ENCODE results near the gene SH3BP1. TPM values are rescaled to one million over a fixed set of nuclear protein-coding genes. Genes with fewer than 3 reads are reported as not detected.

The SH3BP1 gene
- total RNA-seq, 1 donor from 2014 or later = 6.9 TPM

- Mint-ChIP-seq H3K4me1 (ENCODE audit: unreplicated experiment) (peaks cover 39% of the 10 kb centered on the region), H3K9me3 (ENCODE audit: unreplicated experiment) (no peaks in the 10 kb centered on the region), H3K4me3 (ENCODE audit: unreplicated experiment) (peak overlapping the region; percentile 82), H3K27me3 (ENCODE audit: unreplicated experiment) (no peaks in the 10 kb centered on the region), H3K27ac (ENCODE audit: unreplicated experiment) (peak overlapping the region; percentile 90), H3K36me3 (ENCODE audit: unreplicated experiment) (peaks cover 1% of the 10 kb centered on the region)
- no peak for TF ChIP-seq CTCF (IDR thresholded peaks at IDR 0.05)
- no peak for DNase-seq (ENCODE audit: extremely low spot score, unreplicated experiment)
Observed at GRCh38 chr22:37657590-37658132, 18.2 kb downstream of the SH3BP1 start.

DNA sequence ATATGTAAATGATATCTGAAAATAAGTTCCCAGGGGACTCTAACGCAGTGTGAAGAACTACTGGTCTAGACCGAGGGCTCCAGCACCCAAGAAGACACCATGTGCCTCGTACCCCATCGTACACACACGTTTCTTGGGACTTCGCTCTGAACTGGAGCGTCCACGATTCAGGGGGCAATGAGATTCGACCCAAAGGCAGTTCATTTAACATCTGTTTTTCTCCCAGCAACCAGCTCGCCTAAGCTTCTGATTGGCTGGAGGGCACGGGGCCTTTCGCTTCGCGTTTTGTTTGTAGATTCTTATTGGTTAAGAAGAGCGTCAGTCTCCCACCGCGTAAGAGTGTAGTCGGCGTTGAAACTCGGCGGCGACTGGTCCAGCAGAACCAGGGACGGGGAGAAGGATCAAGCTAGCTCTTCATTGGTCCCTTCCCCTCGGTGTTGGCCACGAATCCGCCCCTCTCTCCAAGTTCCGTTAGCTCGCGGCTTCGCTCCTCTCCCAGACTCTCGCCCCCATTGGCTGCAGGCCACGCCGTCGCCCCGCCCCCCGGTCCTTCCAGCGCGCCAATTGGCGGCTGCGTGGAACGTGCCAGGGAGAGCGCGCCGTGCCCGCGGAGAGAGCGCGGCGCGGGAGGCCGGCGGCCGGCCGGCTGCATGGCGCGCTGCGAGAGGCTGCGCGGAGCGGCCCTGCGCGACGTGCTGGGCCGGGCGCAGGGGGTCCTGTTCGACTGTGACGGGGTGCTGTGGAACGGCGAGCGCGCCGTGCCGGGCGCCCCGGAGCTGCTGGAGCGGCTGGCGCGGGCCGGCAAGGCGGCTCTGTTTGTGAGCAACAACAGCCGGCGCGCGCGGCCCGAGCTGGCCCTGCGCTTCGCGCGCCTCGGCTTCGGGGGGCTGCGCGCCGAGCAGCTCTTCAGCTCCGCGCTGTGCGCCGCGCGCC lies 18.9 kb downstream of the SH3BP1 start, which contains the start of gene PDXP:
Gene PDXP, plus strand, starts transcription at position 591 of the 933 bp plus-strand sequence. Its CDS starts 60 bp downstream, at position 651.
- Mint-ChIP-seq H3K27ac (ENCODE audit: unreplicated experiment) (peak within 1 kb of the TSS; percentile 90), H3K4me1 (ENCODE audit: unreplicated experiment) (peaks cover 39% of the 10 kb centered on the region), H3K27me3 (ENCODE audit: unreplicated experiment) (no peaks in the 10 kb centered on the region), H3K4me3 (ENCODE audit: unreplicated experiment) (peak within 1 kb of the TSS; percentile 82), H3K36me3 (ENCODE audit: unreplicated experiment) (peaks cover 1% of the 10 kb centered on the region), H3K9me3 (ENCODE audit: unreplicated experiment) (no peaks in the 10 kb centered on the region)
- peak; percentile 100 for DNase-seq (ENCODE audit: extremely low spot score, unreplicated experiment)
- no peak for TF ChIP-seq CTCF (IDR thresholded peaks at IDR 0.05)

DNA sequence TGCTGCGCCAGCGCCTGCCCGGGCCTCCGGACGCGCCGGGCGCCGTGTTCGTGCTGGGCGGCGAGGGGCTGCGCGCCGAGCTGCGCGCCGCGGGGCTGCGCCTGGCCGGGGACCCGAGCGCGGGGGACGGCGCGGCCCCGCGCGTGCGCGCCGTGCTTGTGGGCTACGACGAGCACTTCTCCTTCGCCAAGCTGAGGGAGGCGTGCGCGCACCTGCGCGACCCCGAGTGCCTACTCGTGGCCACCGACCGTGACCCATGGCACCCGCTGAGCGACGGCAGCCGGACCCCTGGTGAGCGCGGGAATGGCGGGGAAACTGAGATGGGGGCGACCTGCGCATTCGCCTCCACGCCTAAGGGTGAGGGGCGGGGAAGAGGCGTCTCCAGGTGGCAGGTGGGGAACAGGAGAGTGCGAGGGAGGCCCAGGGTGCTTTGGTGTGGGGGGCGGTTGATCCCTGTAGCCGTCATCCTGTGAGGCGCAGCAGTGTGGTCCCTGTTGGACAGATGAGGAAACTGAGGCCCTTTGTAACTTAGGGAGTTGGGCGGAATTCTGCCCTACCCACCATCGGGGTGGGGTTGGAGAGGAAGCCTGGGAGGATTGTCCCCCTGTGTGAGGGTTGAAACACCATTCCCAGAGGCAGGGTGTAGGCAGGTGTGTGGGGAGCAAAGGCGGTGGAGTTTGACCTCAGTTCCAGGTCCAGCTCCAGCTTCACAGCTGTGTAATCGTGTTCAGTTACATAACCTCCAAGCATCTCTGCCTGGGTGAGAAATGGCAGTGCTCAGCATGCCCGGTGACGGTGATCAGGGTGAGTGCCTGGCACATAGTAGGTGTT lies 19.8 kb downstream of the SH3BP1 start:
- Mint-ChIP-seq H3K9me3 (ENCODE audit: unreplicated experiment) (no peaks in the 10 kb centered on the region), H3K4me3 (ENCODE audit: unreplicated experiment) (peak overlapping the region; percentile 74), H3K27ac (ENCODE audit: unreplicated experiment) (no peak overlapping the region), H3K27me3 (ENCODE audit: unreplicated experiment) (no peaks in the 10 kb centered on the region), H3K4me1 (ENCODE audit: unreplicated experiment) (peaks cover 39% of the 10 kb centered on the region), H3K36me3 (ENCODE audit: unreplicated experiment) (no peaks in the 10 kb centered on the region)
- no peak for TF ChIP-seq CTCF (IDR thresholded peaks at IDR 0.05)
- peak; percentile 82 for DNase-seq (ENCODE audit: extremely low spot score, unreplicated experiment)

GRCh38 chr22:37659897-37660708 lies 20.6 kb downstream of the SH3BP1 start:
- DNase-seq (ENCODE audit: extremely low spot score, unreplicated experiment) = no peak
- H3K4me3 Mint-ChIP-seq (ENCODE audit: unreplicated experiment) = peak overlapping the region; percentile 74

More at GRCh38 chr22:37659897-37660708, 20.6 kb downstream of the SH3BP1 start:
- TF ChIP-seq CTCF (IDR thresholded peaks at IDR 0.05) = no peak
- peak overlapping the region; percentile 83 for H3K27ac Mint-ChIP-seq (ENCODE audit: unreplicated experiment)
- no peaks in the 10 kb centered on the region for H3K9me3 Mint-ChIP-seq (ENCODE audit: unreplicated experiment)
- peaks cover 39% of the 10 kb centered on the region for H3K4me1 Mint-ChIP-seq (ENCODE audit: unreplicated experiment)
- no peaks in the 10 kb centered on the region for H3K36me3 Mint-ChIP-seq (ENCODE audit: unreplicated experiment)
- no peaks in the 10 kb centered on the region for H3K27me3 Mint-ChIP-seq (ENCODE audit: unreplicated experiment)

All from osteocyte (in vitro differentiated cells).